Fibroblast of lung (primary cell): Measurements from ENCODE around the gene ARAP2.

ENCODE experiments used
- CTCF ChIP-seq, 2 donors: IDR thresholded peaks in 1 of 2; conservative IDR thresholded peaks in 1 of 2; 1 replicate in 1 of 2; 2 replicates in 1 of 2; pipeline ENCODE4 v1.5.1; 2011 to 2012; ENCODE audit warnings: low read length in 2 of 2, control low read depth in 1 of 2, inconsistent platforms in 1 of 2, low read depth in 1 of 2, mild to moderate bottlenecking in 1 of 2
- EZH2 ChIP-seq: IDR thresholded peaks from 2 replicates; pipeline ENCODE4 v1.5.1; 2012; ENCODE audit warnings: low read length, control low read depth, mild to moderate bottlenecking; ENCODE audit errors: missing control alignments

- TF ChIP-seq CTCF (conservative IDR thresholded peaks at IDR 0.05 in 1 of 2, IDR thresholded peaks at IDR 0.05 in 1 of 2; ENCODE audit: low read depth in 1 of 2, low read length in 2 of 2) (no peak), EZH2 (no peak)
Measured at GRCh38 chr4:36290641-36291040, 46.3 kb upstream of the ARAP2 start.
